Adipocyte (in vitro differentiated cells): Measurements from ENCODE around the gene PPM1E.
"Not testable (repeated sequence)": the region's sequence is repeated elsewhere in the genome, so short reads cannot be mapped to it uniquely, and the experiment has no call there.

Experiments
- DNase-seq: peaks from one replicate; pipeline ENCODE4 v3.0.0-alpha.2; 2015; ENCODE audit warnings: low read depth
- H3K27me3 ChIP-seq: replicated peaks from 2 replicates; pipeline ENCODE4 v1.7.0; 2013; ENCODE audit warnings: mild to moderate bottlenecking, low read length, moderate library complexity; ENCODE audit not compliant: control insufficient read depth, insufficient read depth
- H3K36me3 ChIP-seq: 2 replicates; pipeline ENCODE4 v1.7.0; 2013; ENCODE audit warnings: low read length, mild to moderate bottlenecking, moderate library complexity; ENCODE audit not compliant: control insufficient read depth, insufficient read depth, severe bottlenecking
- H3K4me1 ChIP-seq: 2 replicates; pipeline ENCODE4 v1.7.0; 2013; ENCODE audit warnings: mild to moderate bottlenecking, low read length, moderate library complexity; ENCODE audit not compliant: control insufficient read depth, insufficient read depth
- H3K4me3 ChIP-seq: 2 replicates; pipeline ENCODE4 v1.7.0; 2013; ENCODE audit warnings: mild to moderate bottlenecking, low read length, moderate library complexity
- H3K9ac ChIP-seq: 2 replicates; pipeline ENCODE4 v1.7.0; 2013; ENCODE audit warnings: mild to moderate bottlenecking, low read length, moderate library complexity
- H3K9me3 ChIP-seq: 2 replicates; pipeline ENCODE4 v1.7.0; 2013; ENCODE audit warnings: mild to moderate bottlenecking, low read length, moderate library complexity; ENCODE audit not compliant: control insufficient read depth

PPM1E gene

GRCh38 chr17:58913971-58914769 lies 158.5 kb downstream of the PPM1E start:
- H3K4me3 ChIP-seq: no peak overlapping the region
- H3K9ac ChIP-seq: no peak overlapping the region
- peak; percentile 88 for DNase-seq
- H3K9me3 ChIP-seq: peaks cover 30% of the 10 kb centered on the region
- no peaks in the 10 kb centered on the region for H3K36me3 ChIP-seq
- no peaks in the 10 kb centered on the region for H3K27me3 ChIP-seq
- peaks cover 16% of the 10 kb centered on the region for H3K4me1 ChIP-seq

DNA sequence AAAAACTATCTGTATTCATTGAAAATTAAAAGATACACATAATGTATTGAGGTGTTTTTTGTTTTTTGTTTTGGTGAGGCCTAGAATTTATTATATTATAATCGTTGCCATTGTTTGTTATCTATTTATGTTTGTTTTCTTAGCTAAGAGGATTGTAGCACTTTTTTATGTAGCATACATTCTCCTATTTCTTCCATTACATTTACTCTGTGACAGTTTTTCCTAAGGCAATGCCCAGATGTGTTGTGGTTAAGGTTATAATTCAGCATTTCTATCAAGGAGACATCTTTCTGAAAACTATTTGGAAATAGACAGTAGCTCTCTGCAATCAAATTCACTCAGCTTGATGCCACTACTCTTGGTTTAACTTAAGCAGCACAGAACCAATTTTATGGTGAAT lies 161.6 kb downstream of the PPM1E start:
- Histone ChIP-seq H3K36me3 (no peaks in the 10 kb centered on the region), H3K9me3 (peaks cover 9% of the 10 kb centered on the region), H3K27me3 (peaks cover 6% of the 10 kb centered on the region), H3K4me3 (no peak overlapping the region), H3K9ac (no peak overlapping the region), H3K4me1 (peaks cover 16% of the 10 kb centered on the region)
- no peak for DNase-seq

- Histone ChIP-seq H3K4me3 (no peak overlapping the region), H3K9ac (no peak overlapping the region), H3K36me3 (no peaks in the 10 kb centered on the region)
Observed at GRCh38 chr17:58918072-58918471, 162.4 kb downstream of the PPM1E start.

GRCh38 chr17:58918884-58919283 lies 163.2 kb downstream of the PPM1E start:
- Histone ChIP-seq H3K27me3 (peaks cover 6% of the 10 kb centered on the region), H3K9ac (no peak overlapping the region), H3K36me3 (no peaks in the 10 kb centered on the region), H3K4me3 (no peak overlapping the region), H3K4me1 (peaks cover 8% of the 10 kb centered on the region), H3K9me3 (no peaks in the 10 kb centered on the region)
- DNase-seq: no peak

More at GRCh38 chr17:58918072-58918471, 162.4 kb downstream of the PPM1E start:
- Histone ChIP-seq H3K4me1 (peaks cover 16% of the 10 kb centered on the region), H3K27me3 (peaks cover 6% of the 10 kb centered on the region), H3K9me3 (peaks cover under 1% of the 10 kb centered on the region)
- no peak for DNase-seq

GRCh38 chr17:58920773-58921172 lies 165.1 kb downstream of the PPM1E start:
- H3K4me1 ChIP-seq: no peaks in the 10 kb centered on the region
- DNase-seq: no peak
- no peak overlapping the region for H3K9ac ChIP-seq
- H3K36me3 ChIP-seq: no peaks in the 10 kb centered on the region
- H3K4me3 ChIP-seq: no peak overlapping the region
- H3K27me3 ChIP-seq: peaks cover 6% of the 10 kb centered on the region
- no peaks in the 10 kb centered on the region for H3K9me3 ChIP-seq

- H3K9me3 ChIP-seq: no peaks in the 10 kb centered on the region
- no peak overlapping the region for H3K4me3 ChIP-seq
- no peak overlapping the region for H3K9ac ChIP-seq
- DNase-seq: no peak
- H3K36me3 ChIP-seq: no peaks in the 10 kb centered on the region
- no peaks in the 10 kb centered on the region for H3K27me3 ChIP-seq
- H3K4me1 ChIP-seq: no peaks in the 10 kb centered on the region
Observed at GRCh38 chr17:58932956-58933355, 177.3 kb downstream of the PPM1E start.

- DNase-seq: no peak
- H3K36me3 ChIP-seq: no peaks in the 10 kb centered on the region
Observed at GRCh38 chr17:58936295-58936694, 180.6 kb downstream of the PPM1E start.

GRCh38 chr17:58944166-58944565 lies 188.5 kb downstream of the PPM1E start:
- Histone ChIP-seq H3K27me3 (peaks cover 3% of the 10 kb centered on the region), H3K4me1 (no peaks in the 10 kb centered on the region), H3K9me3 (peaks cover 7% of the 10 kb centered on the region), H3K9ac (no peak overlapping the region), H3K36me3 (no peaks in the 10 kb centered on the region), H3K4me3 (no peak overlapping the region)
- no peak for DNase-seq

More at GRCh38 chr17:58936295-58936694, 180.6 kb downstream of the PPM1E start:
- no peak overlapping the region for H3K4me3 ChIP-seq
- no peak overlapping the region for H3K9ac ChIP-seq
- H3K4me1 ChIP-seq: no peaks in the 10 kb centered on the region
- no peaks in the 10 kb centered on the region for H3K9me3 ChIP-seq
- no peaks in the 10 kb centered on the region for H3K27me3 ChIP-seq

- H3K27me3 ChIP-seq: peaks cover 3% of the 10 kb centered on the region
- peaks cover 23% of the 10 kb centered on the region for H3K9me3 ChIP-seq
- no peak overlapping the region for H3K4me3 ChIP-seq
- DNase-seq: no peak
- no peaks in the 10 kb centered on the region for H3K36me3 ChIP-seq
- no peak overlapping the region for H3K9ac ChIP-seq
- no peaks in the 10 kb centered on the region for H3K4me1 ChIP-seq
Observed at GRCh38 chr17:58947411-58947810, 191.8 kb downstream of the PPM1E start.

DNA sequence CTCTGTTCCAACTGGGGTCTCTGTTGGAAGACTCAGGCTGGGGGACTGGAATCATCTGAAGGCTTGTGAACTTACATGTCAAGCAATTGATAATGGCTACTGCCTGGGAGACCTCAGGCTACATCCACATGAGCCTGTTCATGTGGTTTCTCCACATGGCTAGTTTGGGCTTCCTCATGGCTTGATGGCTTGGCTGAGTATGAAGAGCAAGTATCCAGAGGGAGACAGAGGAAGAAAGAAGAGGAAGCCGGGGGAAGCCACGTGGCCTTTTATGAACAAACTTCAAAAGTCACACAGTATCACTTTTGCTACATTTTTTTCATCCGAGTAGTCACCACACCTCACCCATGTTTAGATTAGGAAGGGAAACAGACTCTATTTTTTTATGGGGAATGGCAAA lies 192.2 kb downstream of the PPM1E start:
- DNase-seq: no peak

GRCh38 chr17:58954358-58954757 lies 198.7 kb downstream of the PPM1E start:
- not testable (repeated sequence) for H3K4me3 ChIP-seq, H3K27me3 ChIP-seq, H3K36me3 ChIP-seq, H3K9ac ChIP-seq, DNase-seq, H3K4me1 ChIP-seq
- peaks cover 14% of the 10 kb centered on the region for H3K9me3 ChIP-seq

More for the DNA sequence above, 192.2 kb downstream of the PPM1E start:
- Histone ChIP-seq H3K9ac (no peak overlapping the region), H3K4me3 (no peak overlapping the region), H3K9me3 (peaks cover 23% of the 10 kb centered on the region), H3K4me1 (no peaks in the 10 kb centered on the region), H3K36me3 (no peaks in the 10 kb centered on the region), H3K27me3 (peaks cover 3% of the 10 kb centered on the region)
